GM18909 (cell line): ENCODE results near the gene CDKN2B-AS1.

ENCODE experiments used
- ATAC-seq: cut with Tn5 transposase; IDR thresholded peaks from one replicate; pipeline ENCODE4 v1.9.1; 2021; ENCODE audit warnings: mild to moderate bottlenecking; ENCODE audit not compliant: unreplicated experiment, poor library complexity

The CDKN2B-AS1 gene

DNA sequence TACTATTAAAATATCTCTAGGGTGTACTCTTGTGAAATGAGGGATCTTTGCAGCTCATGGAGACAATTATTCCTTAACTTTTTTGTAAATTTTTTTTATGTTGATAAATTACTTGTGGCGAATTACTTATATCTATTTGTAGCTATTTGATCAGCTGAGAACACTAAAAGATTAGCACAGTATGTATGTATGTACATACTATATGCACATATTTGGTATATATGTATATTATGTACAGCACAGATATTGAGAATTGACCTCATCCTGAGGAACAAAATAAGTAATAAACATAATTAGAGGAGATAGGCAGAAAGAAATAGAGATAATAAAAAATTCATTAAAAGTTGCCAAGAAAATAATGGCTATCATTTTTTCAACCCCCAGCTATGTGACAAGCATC, 12.2 kb upstream of the CDKN2B-AS1 start:
- ATAC-seq, result no peak

DNA sequence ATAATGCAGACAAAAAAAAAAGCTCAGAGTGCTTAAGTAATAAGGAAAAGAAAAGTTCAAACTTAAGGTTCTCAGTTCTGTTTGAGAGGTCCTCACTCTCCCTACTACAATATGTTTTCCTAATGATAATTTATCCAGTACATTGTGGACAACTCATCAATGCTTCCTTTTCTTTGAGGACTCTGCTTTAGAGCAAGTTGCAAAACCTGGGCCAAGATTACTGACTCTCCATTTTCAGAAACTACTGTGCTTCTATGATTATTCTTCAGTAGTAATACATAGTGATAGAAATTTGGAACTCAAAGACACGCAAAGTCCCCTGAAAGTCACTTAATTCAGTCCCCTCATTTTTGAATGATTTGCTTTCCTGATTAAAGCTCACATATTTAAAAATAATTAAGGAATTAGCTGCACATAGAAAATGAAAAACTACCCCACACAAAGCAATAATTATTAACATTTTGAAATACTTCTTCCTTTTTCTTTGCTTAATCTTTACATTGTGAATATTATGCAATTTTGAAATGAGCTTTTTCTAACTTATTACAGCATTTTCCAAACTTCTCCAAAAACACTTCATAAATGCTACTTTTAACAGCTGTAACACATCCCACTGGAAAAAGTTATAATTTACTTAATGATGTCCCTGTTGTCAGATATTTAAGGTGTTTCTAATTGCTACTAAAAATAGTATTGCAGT, 11.6 kb upstream of the CDKN2B-AS1 start:
- no peak for ATAC-seq

GRCh38 chr9:21983561-21983935, 11.0 kb upstream of the CDKN2B-AS1 start:
- no peak for ATAC-seq

- no peak for ATAC-seq
Observed at GRCh38 chr9:21984101-21984500, 10.5 kb upstream of the CDKN2B-AS1 start.

GRCh38 chr9:21985964-21986667, 8.5 kb upstream of the CDKN2B-AS1 start:
- ATAC-seq, result peak; percentile 80

GRCh38 chr9:21988056-21988990, 6.3 kb upstream of the CDKN2B-AS1 start:
- no peak for ATAC-seq

- no peak for ATAC-seq
Observed at GRCh38 chr9:21989440-21990189, 5.0 kb upstream of the CDKN2B-AS1 start.

- ATAC-seq, result no peak
Observed at GRCh38 chr9:21991072-21991959, 3.3 kb upstream of the CDKN2B-AS1 start.

- no peak for ATAC-seq
Observed at GRCh38 chr9:21993007-21993406, 1.6 kb upstream of the CDKN2B-AS1 start.

- ATAC-seq, result peak; percentile 43
Observed at GRCh38 chr9:21993893-21994555, 567 bp upstream of the CDKN2B-AS1 start, which contains the start of gene CDKN2A. Gene CDKN2A, minus strand, starts transcription at chr9:21994392.

DNA sequence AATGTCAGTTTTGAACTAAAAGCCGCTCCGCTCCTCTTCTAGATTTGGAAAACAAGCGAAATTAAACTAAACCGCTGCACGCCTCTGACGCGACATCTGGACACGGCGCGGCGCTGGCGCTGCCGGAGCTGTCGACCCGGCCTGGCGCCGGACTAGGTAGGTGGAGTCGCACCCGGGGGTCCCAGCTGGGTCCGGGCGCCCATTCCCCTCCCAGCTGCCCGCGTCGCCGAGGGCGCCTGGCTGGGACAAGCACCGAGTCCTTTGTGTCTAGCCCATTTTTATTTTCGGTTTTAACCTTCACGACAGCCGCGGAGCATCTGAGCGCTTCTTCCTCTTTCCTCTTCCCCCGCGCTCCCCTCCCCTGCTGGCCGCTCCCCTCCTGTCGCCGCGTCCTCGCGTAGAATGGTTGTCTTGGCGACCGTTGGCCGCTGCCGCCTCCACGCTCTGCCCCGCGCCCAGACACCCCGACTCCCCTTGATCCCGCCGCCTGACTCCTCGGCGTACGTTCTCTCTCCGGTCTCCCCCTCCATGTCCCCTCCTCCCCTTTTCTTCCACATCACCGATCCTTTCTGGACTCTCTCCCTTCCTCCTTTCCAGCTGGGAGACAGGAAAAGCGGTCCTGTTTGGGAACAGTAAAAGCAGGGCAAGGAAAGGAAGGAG, 545 bp downstream of the CDKN2B-AS1 start:
- ATAC-seq, result peak; percentile 87

DNA sequence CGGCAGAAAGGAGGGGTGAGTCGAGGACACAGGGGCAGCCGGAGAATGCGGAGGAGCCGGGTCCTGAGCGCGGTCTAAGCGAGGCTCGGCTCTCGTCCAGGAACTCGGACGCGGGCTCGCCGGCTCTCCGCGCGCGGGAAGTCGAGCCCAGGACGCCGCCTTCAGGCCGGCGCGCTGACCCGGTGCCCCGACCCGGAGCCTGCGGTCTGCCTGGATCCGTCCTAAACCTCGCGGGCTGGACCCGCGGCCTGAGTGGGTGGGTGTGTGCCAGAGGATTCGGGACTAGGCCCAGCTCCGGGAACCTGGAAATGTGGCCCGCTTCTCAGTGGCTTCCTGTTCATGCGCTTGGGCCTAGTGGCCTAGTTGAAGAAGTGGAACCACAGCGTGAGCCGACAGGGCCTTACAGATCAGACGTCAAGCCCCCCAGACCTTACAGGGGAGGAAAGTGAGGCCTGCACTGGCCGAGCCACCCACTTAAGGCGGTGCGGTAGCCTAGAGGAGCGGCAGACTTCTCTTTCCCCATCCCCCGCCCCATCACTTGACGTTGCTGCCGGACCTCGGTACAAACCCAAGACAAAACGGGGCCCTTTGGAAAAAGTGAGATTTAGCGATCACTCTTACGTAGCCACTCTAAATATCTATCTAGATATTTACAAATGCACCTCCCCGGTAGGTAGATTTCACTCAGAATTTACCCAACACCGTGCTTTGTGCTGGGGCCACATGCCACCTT, 1.2 kb downstream of the CDKN2B-AS1 start:
- peak; percentile 28 for ATAC-seq

- no peak for ATAC-seq
Observed at GRCh38 chr9:21996438-21996837, 1.8 kb downstream of the CDKN2B-AS1 start.

GRCh38 chr9:21996858-21997257, 2.3 kb downstream of the CDKN2B-AS1 start:
- ATAC-seq, result no peak

DNA sequence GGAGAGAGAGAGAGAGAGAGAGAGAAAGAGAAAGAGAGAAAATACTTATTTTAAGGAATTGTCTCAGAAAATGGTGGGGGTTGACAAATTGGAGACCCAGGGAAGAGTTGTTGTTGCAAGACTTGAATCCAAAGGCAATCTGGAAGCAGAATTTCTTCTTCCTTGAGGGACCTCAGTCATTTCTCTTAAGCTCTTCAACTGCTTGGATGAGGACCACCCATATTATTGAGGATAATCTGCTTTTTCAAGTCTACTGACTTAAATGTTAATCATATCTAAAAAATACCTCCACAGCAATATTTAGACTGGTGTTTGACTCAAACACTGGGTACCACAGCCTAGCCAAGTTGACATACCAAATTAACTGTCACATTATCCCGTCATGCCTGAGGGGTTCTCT, 2.9 kb downstream of the CDKN2B-AS1 start:
- ATAC-seq, result no peak

DNA sequence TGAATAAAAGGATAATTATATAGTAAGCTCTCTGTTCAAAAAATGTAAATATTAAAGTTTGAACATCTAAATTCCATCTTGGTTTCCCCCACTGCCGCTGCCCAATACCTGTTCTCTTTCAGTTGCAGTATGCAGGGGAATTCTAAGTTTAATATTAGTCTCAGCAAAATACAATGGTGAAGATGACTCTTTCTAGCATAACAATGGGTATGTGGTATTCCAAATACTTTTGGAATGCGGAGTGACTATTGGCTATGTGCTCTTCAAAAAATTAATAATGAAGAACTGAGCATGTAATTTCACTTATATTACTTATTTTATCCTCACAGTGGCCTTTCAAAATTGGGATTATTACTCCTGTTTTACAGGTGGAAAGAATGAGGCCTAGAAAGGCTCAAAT, 3.4 kb downstream of the CDKN2B-AS1 start:
- ATAC-seq, result no peak

DNA sequence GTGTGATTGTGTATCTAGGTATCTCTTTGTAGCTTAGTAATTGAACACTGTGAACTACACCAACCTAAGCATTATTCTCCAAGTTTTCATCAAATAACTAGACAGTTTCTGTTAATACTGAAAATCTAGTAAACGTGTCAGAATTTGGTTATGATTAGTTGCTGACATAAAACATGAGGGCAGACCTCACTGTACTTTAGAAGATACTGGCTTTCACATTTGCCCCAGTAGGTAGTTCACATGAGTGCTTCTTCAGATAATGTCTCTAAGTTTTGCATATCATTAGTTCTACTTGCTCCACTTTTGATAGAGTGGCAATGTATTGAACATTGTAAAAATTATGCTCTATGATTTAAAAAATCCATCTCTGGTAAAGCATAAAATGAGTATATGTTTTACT, 7.4 kb downstream of the CDKN2B-AS1 start:
- ATAC-seq, result no peak
